Measurements from ENCODE around the gene TMEM50A. TPM values are rescaled to one million over a fixed set of nuclear protein-coding genes. Genes with fewer than 3 reads are reported as not detected.
"Not testable (repeated sequence)": the region's sequence is repeated elsewhere in the genome, so short reads cannot be mapped to it uniquely, and the experiment has no call there.

The TMEM50A gene
- total and polyA plus RNA-seq, 2 of the 13 experiments (the other 11 are each of a cell fraction or from before 2014, with no cell fraction given), result 51.2 to 61.2 TPM

GRCh38 chr1:25338188-25338981 is at the start of gene TMEM50A (continued):
- TF ChIP-seq SRY (CRISPR knock-in tag; IDR thresholded peaks at IDR 0.05), result no peak
- no peak for TF ChIP-seq CREM (IDR thresholded peaks at IDR 0.05)
- TF ChIP-seq CREM (CRISPR knock-in tag; IDR thresholded peaks at IDR 0.05), result no peak
- no peak for TF ChIP-seq MEF2D (CRISPR knock-in tag; IDR thresholded peaks at IDR 0.05)
- TF ChIP-seq ZNF549 (CRISPR knock-in tag; IDR thresholded peaks at IDR 0.05), result no peak
- no peak for TF ChIP-seq MBD4 (IDR thresholded peaks at IDR 0.05; ENCODE audit: borderline replicate concordance, low read length)
- no peak for TF ChIP-seq ZUFSP (CRISPR knock-in tag; IDR thresholded peaks at IDR 0.05; ENCODE audit: borderline replicate concordance)
- no peak for TF ChIP-seq BRD4 (CRISPR knock-in tag; IDR thresholded peaks at IDR 0.05)
- TF ChIP-seq BATF2 (CRISPR knock-in tag; IDR thresholded peaks at IDR 0.05), result no peak
- no peak for TF ChIP-seq DDIT3 (CRISPR knock-in tag; IDR thresholded peaks at IDR 0.05)
- TF ChIP-seq LCORL (IDR thresholded peaks at IDR 0.05), result no peak
- peak; percentile 66 for TF ChIP-seq LCORL (CRISPR knock-in tag; IDR thresholded peaks at IDR 0.05)

- H3K4me1 ChIP-seq (ENCODE audit: insufficient read depth, low read length); H3K4me2 ChIP-seq (ENCODE audit: low read depth, low read length); POLR2A ChIA-PET; H2AFZ ChIP-seq (ENCODE audit: low read length); H4K20me1 ChIP-seq (ENCODE audit: insufficient read depth, low read length); ATAC-seq; H3K9ac ChIP-seq (ENCODE audit: insufficient read depth, low read depth, low read length); H3K27me3 ChIP-seq (ENCODE audit: control insufficient read depth in 1 of 2, insufficient read depth in 2 of 2, low read length in 2 of 2); H3K79me2 ChIP-seq (ENCODE audit: insufficient read depth, low read length); BruUV-seq (replicated peaks); H3K36me3 ChIP-seq (replicated peaks in 1 of 2; ENCODE audit: control insufficient read depth in 1 of 2, insufficient read depth in 2 of 2, low read length in 2 of 2); in situ Hi-C loops (cut with HindIII; ENCODE audit: extremely low pct_ligation_motif_present, low pct_unique_long_range_greater_than_20kb); H3K9me3 ChIP-seq (ENCODE audit: low read length); CTCF ChIA-PET (ENCODE audit: low intra/inter-chr PET ratio, low total read pairs); H3K4me3 ChIP-seq (replicated peaks in 1 of 3; ENCODE audit: insufficient read depth in 1 of 3, low read depth in 2 of 3, low read length in 3 of 3); DNase-seq (ENCODE audit: low spot score); H3K27ac ChIP-seq (ENCODE audit: extremely low read length, insufficient read depth, low read length); FAIRE-seq: not testable (repeated sequence)
- intact Hi-C loops (cut with micrococcal nuclease; ENCODE audit: unreplicated experiment), result loop anchor here (10.0 kb wide), 1 partner anchor 126 kb away; no protein-coding TSS in a partner anchor
- 17% methylated on average over 1 of the region's 8 CpGs for whole genome bisulfite sequencing (ENCODE audit: low lambda C conversion rate)
These were observed 49.5 kb upstream of the TMEM50A start for GRCh38 chr1:25288573-25289101.
